Occipital lobe (tissue), 2 donors: Measurements from ENCODE around the gene RRM1. TPM values are rescaled to one million over a fixed set of nuclear protein-coding genes. Genes with fewer than 3 reads are reported as not detected.
"Not testable (repeated sequence)": the region's sequence is repeated elsewhere in the genome, so short reads cannot be mapped to it uniquely, and the experiment has no call there.

Source experiments
- DNase-seq: peaks from one replicate; lab custom pipeline; 2025; lab: John Stamatoyannopoulos, UW
- total RNA-seq: library from RNA; depleted of rRNA; stranded (reverse); fragments of >200 nt; gene quantifications from one replicate; pipeline ENCODE4 v1.2.3, GENCODE V29; 2014

Gene RRM1
- total RNA-seq, 1 donor from 2014 or later, result 66.3 TPM

GRCh38 chr11:4076774-4077173 is 17.8 kb upstream of the RRM1 start:
- DNase-seq, result no peak

GRCh38 chr11:4083198-4083597 is 11.4 kb upstream of the RRM1 start:
- DNase-seq, result no peak

DNA sequence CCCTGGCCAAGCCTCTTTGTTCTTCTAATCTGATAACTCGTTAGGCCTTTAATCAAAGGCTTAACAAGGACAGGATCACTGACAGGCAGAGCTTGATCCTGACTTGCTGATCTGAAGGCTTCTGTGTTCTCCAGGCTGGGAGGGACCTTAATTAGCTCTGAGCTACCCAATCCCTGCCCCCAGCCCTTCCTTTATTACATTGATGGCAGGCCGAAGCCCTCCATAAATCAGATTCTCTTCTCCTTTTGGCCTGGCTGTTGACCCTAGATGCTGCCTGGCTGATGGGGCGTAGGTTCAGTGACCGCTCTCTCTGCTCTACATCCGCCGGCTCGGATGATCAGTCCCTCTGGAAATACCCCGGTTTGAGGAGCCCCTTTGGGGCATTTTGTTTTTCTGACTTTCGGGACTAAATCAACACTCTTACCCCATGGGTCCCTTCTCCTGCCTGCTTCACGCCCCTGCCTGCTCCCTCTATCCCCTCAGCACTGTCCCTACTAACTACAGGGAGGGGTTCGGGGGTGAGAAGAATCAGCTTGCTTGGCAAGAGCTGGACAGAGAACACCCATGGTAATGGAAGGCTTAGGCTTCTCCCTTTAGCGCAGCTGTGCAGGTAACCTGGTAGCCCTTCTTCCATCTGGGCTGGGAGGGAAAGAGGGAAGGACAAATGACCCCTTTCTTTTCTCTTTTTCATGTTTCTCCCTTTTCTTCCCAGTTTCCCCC is 10.0 kb upstream of the RRM1 start:
- no peak for DNase-seq

DNA sequence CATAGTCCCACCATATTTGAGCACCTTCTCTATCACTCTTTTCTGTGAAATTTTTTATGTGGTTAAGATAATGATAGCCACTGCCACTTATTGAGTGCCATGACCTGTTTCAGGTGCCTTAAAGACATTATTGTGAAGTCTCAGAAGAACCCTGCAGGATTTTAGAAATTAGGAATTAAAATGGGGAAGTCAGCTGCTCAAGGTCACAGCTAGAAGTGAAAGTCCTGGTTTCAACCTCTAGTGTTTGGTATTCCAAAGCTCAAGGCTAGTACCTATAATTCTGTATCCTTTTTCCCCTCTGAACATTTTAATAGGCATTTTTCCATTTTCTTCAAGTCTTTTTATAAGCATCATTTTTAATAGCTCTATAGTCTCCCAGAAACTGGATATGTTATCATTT is 9.0 kb upstream of the RRM1 start:
- DNase-seq, result no peak

GRCh38 chr11:4086575-4087353 is 7.8 kb upstream of the RRM1 start:
- no peak for DNase-seq

DNA sequence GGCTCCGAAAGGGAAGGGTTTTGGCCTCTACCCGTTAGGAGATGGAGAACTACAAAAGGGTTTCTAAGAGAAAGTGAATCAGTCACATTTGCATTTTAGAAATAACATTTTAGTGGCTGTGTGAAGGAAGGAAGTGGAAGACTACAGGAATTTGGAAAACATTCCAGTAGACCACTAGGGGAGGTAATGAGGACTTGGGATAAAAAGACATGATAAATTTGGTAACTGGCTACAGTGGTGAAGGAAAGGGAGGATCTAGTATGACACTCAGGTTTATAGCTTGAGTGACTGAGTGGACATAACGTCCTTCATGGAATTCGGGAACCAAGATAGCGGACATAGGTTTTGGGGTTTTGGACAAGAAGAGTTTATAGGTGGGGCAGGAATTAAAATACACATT is 7.0 kb upstream of the RRM1 start:
- no peak for DNase-seq

GRCh38 chr11:4090258-4090657 is 4.3 kb upstream of the RRM1 start:
- DNase-seq, result no peak

- DNase-seq, result no peak
Measured at GRCh38 chr11:4092026-4092425, 2.6 kb upstream of the RRM1 start.

- no peak for DNase-seq
Measured at GRCh38 chr11:4093519-4094347, 866 bp upstream of the RRM1 start.

DNA sequence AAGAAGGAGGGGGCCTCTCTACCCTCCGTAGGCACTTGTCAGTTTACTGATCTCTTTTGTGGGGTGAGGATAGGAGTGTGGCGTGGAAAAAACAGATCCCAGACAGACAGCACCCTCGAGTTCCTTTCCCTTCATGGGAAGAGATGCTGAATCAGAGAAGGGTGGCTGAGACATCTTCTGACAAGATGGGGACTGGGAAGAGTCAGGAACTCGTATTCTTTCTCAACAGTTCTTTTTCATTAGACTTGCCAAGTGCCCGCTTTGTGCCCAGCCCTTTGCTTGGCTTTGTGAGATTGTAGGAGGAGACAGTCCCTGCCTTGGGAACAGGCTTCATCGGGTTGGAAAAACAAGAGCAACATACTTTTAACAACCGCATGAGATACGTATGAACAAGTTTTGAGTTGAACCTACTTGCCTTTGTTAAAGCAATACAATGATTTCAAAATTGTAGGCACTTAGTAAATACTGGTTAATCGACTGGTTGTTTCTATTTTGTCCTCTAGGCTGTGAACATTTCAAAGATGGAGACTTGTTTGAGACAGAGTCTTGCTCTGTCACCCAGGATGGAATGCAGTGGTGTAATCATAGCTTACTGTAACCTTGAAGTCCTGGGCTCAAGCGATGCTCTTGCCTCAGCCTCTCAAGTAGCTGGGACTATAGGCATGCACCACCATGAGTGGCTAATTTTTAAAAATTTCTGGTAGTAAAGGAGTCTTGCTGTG is 1.1 kb downstream of the RRM1 start:
- no peak for DNase-seq

DNA sequence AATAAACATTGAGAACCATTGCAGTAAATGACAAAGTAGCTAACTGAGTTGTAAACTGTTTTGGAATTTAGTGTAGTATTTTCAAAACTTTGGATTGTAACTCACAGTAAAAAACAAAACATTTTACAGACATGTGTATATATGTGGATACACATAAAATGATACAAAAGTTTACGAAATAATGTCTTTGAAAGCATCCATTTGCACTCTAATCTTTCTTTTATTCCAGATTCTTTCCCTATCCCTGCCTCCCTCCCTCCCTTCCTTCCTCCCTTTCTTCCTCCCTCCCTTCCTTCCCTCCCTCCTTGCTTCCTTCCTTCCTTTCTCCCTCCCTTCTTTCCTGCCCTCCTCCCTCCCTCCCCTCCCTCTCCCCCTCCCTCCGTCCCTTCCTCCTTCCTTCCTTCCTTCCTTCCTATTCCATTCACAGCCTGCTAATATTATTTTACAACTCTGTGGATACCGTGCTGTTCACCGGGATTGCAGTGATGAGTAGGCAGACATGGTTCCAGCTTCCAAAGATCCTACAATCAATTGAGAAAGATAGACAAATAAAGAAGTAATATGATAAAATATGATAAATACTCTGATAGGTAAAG is 3.5 kb downstream of the RRM1 start:
- DNase-seq, result no peak

GRCh38 chr11:4102711-4103110 is 8.1 kb downstream of the RRM1 start:
- no peak for DNase-seq

GRCh38 chr11:4103269-4103668 is 8.7 kb downstream of the RRM1 start:
- DNase-seq, result no peak

DNA sequence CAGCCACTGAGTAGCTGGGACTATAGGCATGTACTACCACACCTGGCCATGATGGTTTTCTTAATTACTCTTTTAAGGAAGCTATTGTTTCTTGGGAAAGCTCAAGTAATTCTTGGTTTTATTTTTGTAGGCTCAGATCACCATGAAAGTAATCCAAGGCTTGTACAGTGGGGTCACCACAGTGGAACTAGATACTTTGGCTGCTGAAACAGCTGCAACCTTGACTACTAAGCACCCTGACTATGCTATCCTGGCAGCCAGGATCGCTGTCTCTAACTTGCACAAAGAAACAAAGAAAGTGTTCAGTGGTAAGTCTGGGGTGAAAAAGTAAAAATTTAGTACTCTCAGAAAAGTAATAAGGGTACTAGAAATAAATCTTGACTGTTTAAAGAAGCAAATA is 11.3 kb downstream of the RRM1 start:
- DNase-seq, result no peak

DNA sequence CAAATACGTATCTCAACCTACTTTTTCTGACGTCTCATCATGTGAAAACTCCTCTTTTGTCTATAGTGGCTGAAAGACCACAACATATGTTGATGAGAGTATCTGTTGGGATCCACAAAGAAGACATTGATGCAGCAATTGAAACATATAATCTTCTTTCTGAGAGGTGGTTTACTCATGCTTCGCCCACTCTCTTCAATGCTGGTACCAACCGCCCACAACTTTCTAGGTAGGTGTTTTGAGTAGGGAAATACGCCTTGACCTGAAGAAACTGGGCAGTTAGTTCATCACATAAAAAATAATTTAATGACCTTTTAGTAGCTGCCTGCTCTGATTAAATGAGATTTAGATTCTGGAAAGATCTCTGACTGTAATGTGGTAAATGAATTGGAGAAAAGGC is 17.2 kb downstream of the RRM1 start:
- no peak for DNase-seq

DNA sequence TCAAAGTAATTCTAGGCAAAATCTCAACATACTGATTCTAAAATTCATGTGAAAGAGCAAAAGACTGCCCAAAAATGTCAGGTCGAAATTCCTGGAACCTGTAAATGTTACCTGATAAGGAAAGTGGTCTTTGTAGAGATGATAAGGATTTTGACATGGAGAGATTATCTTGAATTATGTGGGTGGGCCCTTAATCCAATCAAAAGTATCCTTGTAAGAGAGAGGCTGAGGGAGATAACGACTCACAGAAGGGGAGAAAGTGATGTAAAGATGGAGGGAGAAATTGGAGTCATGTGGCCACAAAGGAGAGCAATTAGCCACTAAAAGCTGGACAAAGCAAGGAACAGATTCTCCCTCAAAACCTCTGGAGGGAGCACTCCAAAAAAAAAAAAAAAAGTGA is 20.5 kb downstream of the RRM1 start:
- no peak for DNase-seq

GRCh38 chr11:4118107-4118506 is 23.5 kb downstream of the RRM1 start:
- DNase-seq, result no peak

DNA sequence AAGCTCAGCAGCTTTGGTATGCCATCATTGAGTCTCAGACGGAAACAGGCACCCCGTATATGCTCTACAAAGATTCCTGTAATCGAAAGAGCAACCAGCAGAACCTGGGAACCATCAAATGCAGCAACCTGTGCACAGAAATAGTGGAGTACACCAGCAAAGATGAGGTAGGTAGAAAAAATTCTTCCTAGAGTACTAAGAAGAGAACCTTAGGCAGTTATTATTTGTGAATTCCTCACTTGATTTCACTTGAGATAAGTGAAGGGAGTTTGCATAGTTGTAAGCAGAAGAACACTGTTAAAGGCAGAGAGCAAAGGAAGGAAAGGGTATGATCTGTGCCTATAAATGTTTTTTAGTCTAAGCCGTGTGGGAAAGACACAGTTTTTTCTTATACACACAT is 28.6 kb downstream of the RRM1 start:
- DNase-seq, result no peak

GRCh38 chr11:4125141-4125540 is 30.5 kb downstream of the RRM1 start:
- DNase-seq, result no peak

DNA sequence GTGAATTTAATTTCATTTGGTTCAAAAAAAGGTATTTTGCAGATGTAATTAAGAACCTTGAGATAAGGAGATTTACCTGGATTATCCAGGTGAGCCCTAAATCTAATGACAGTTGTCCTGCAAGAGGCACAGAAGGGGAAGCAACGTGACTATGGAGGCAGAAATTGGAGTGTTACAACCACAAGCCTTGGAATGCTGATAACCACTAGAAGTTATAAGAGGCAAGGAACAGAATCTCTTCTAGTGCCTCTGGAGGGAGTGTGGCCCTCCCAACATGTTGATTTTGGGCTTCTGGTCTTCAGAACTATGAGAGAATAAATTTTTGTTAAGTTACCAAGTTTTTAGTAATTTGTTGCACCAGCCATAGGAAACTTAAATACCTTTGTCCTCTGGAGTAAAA is 32.8 kb downstream of the RRM1 start:
- no peak for DNase-seq

GRCh38 chr11:4130219-4130618 is 35.6 kb downstream of the RRM1 start:
- DNase-seq, result not testable (repeated sequence)
